Rectal smooth muscle tissue (tissue), 1 donor: ENCODE measurements around the gene MAZ.
A peak's percentile ranks its signal among the peaks of the same experiment; 100 is the strongest.
"Not testable (repeated sequence)": the region's sequence is repeated elsewhere in the genome, so short reads cannot be mapped to it uniquely, and the experiment has no call there.

ENCODE experiments used
- H3K27ac ChIP-seq: one replicate; pipeline ENCODE4 v1.7.0; 2013; ENCODE audit warnings: low read depth, low read length, inconsistent platforms
- H3K27me3 ChIP-seq: one replicate; pipeline ENCODE4 v1.7.0; 2013; ENCODE audit warnings: low read length; ENCODE audit not compliant: control insufficient read depth, insufficient read depth
- H3K36me3 ChIP-seq: one replicate; pipeline ENCODE4 v1.7.0; 2013; ENCODE audit warnings: low read length; ENCODE audit not compliant: control insufficient read depth, insufficient read depth
- H3K4me1 ChIP-seq: one replicate; pipeline ENCODE4 v1.7.0; 2013; ENCODE audit warnings: low read length; ENCODE audit not compliant: control insufficient read depth, insufficient read depth
- H3K4me3 ChIP-seq: one replicate; pipeline ENCODE4 v1.7.0; 2013; ENCODE audit warnings: low read length
- H3K9ac ChIP-seq: one replicate; pipeline ENCODE4 v1.7.0; 2013; ENCODE audit warnings: low read length

MAZ gene

GRCh38 chr16:29806099-29806579 is at the start of gene MAZ:
MAZ (plus strand) TSS chr16:29806529; CDS start chr16:29806702, 173 bp downstream.
- Histone ChIP-seq H3K4me3 (peak within 1 kb of the TSS; percentile 81), H3K27ac (peak within 1 kb of the TSS; percentile 93), H3K27me3 (no peaks in the 10 kb centered on the region), H3K36me3 (peaks cover 11% of the 10 kb centered on the region), H3K9ac (peak within 1 kb of the TSS; percentile 63), H3K4me1 (peaks cover 29% of the 10 kb centered on the region)

GRCh38 chr16:29756654-29757053 is 49.7 kb upstream of the MAZ start:
- H3K9ac ChIP-seq: no peak overlapping the region
- no peak overlapping the region for H3K4me3 ChIP-seq
- no peaks in the 10 kb centered on the region for H3K36me3 ChIP-seq
- no peaks in the 10 kb centered on the region for H3K4me1 ChIP-seq
- H3K27ac ChIP-seq: no peak overlapping the region
- H3K27me3 ChIP-seq: no peaks in the 10 kb centered on the region

GRCh38 chr16:29757086-29757485 is 49.2 kb upstream of the MAZ start:
- H3K27me3 ChIP-seq, H3K9ac ChIP-seq, H3K4me1 ChIP-seq, H3K4me3 ChIP-seq, H3K27ac ChIP-seq, H3K36me3 ChIP-seq: not testable (repeated sequence)

GRCh38 chr16:29757950-29758466 is 48.3 kb upstream of the MAZ start:
- Histone ChIP-seq H3K9ac (no peak overlapping the region), H3K27ac (no peak overlapping the region), H3K4me1 (no peaks in the 10 kb centered on the region), H3K4me3 (no peak overlapping the region), H3K36me3 (no peaks in the 10 kb centered on the region), H3K27me3 (no peaks in the 10 kb centered on the region)

- H3K9ac ChIP-seq: no peak overlapping the region
- H3K27me3 ChIP-seq: no peaks in the 10 kb centered on the region
- no peaks in the 10 kb centered on the region for H3K36me3 ChIP-seq
- no peaks in the 10 kb centered on the region for H3K4me1 ChIP-seq
- H3K27ac ChIP-seq: no peak overlapping the region
- no peak overlapping the region for H3K4me3 ChIP-seq
Observed at GRCh38 chr16:29760567-29761279, 45.6 kb upstream of the MAZ start.

GRCh38 chr16:29761280-29761651 is 45.1 kb upstream of the MAZ start:
- not testable (repeated sequence) for H3K9ac ChIP-seq, H3K4me1 ChIP-seq, H3K36me3 ChIP-seq, H3K4me3 ChIP-seq, H3K27ac ChIP-seq, H3K27me3 ChIP-seq

GRCh38 chr16:29761882-29762281 is 44.4 kb upstream of the MAZ start:
- Histone ChIP-seq H3K27me3 (no peaks in the 10 kb centered on the region), H3K4me3 (no peak overlapping the region), H3K27ac (no peak overlapping the region), H3K9ac (no peak overlapping the region), H3K4me1 (no peaks in the 10 kb centered on the region), H3K36me3 (no peaks in the 10 kb centered on the region)

GRCh38 chr16:29763326-29763725 is 43.0 kb upstream of the MAZ start:
- Histone ChIP-seq H3K4me1 (no peaks in the 10 kb centered on the region), H3K27me3 (no peaks in the 10 kb centered on the region), H3K36me3 (no peaks in the 10 kb centered on the region), H3K4me3 (no peak overlapping the region), H3K27ac (no peak overlapping the region), H3K9ac (no peak overlapping the region)

- Histone ChIP-seq H3K9ac (no peak overlapping the region), H3K4me1 (no peaks in the 10 kb centered on the region), H3K27me3 (no peaks in the 10 kb centered on the region), H3K27ac (no peak overlapping the region), H3K4me3 (no peak overlapping the region), H3K36me3 (no peaks in the 10 kb centered on the region)
Observed at GRCh38 chr16:29765167-29766032, 40.9 kb upstream of the MAZ start.

- no peak overlapping the region for H3K4me3 ChIP-seq
- no peaks in the 10 kb centered on the region for H3K27me3 ChIP-seq
- H3K27ac ChIP-seq: no peak overlapping the region
- H3K9ac ChIP-seq: no peak overlapping the region
- H3K4me1 ChIP-seq: no peaks in the 10 kb centered on the region
- H3K36me3 ChIP-seq: no peaks in the 10 kb centered on the region
Observed at GRCh38 chr16:29766571-29766970, 39.8 kb upstream of the MAZ start.

- Histone ChIP-seq H3K9ac (no peak overlapping the region), H3K27me3 (no peaks in the 10 kb centered on the region), H3K4me1 (no peaks in the 10 kb centered on the region), H3K36me3 (no peaks in the 10 kb centered on the region), H3K4me3 (no peak overlapping the region), H3K27ac (no peak overlapping the region)
Observed at GRCh38 chr16:29767062-29767461, 39.3 kb upstream of the MAZ start.

- no peaks in the 10 kb centered on the region for H3K4me1 ChIP-seq
- H3K27me3 ChIP-seq: no peaks in the 10 kb centered on the region
- H3K36me3 ChIP-seq: no peaks in the 10 kb centered on the region
- no peak overlapping the region for H3K9ac ChIP-seq
- H3K27ac ChIP-seq: no peak overlapping the region
- no peak overlapping the region for H3K4me3 ChIP-seq
Observed at GRCh38 chr16:29769507-29769906, 36.8 kb upstream of the MAZ start.
